B cell (primary cell): ENCODE data around the gene CDC34. TPM values are rescaled to one million over a fixed set of nuclear protein-coding genes. Genes with fewer than 3 reads are reported as not detected.

ENCODE experiments used
- ATAC-seq: fragments of 200-7000 bp; cut with Tn5 transposase; one replicate; pipeline ENCODE4 v1.10.0; 2021; ENCODE audit warnings: low read depth, mild to moderate bottlenecking, moderate number of reproducible peaks, moderate library complexity
- CTCF ChIA-PET: fragments of 350-600 bp; sonication (Branson Sonifier 250); formaldehyde crosslinking; loops from one replicate; lab custom pipeline; 2021; ENCODE audit warnings: antibody characterized with exemption, inconsistent platforms; lab: Charles Lee
- POLR2A ChIA-PET: fragments of 350-600 bp; sonication (Branson Sonifier 250); formaldehyde crosslinking; loops from one replicate; lab custom pipeline; 2021; ENCODE audit warnings: antibody characterized with exemption; lab: Charles Lee
- DNase-seq: peaks from one replicate; pipeline ENCODE4 v3.0.0; 2013
- H2AFZ ChIP-seq: 2 replicates; pipeline ENCODE4 v1.6.1; 2012; ENCODE audit warnings: mild to moderate bottlenecking, low read depth, low read length; ENCODE audit not compliant: insufficient read depth, poor library complexity, severe bottlenecking
- H3K27ac ChIP-seq, 2 donors: 1 replicate in 1 of 2; 2 replicates in 1 of 2; pipeline ENCODE4 v1.5.1; 2012 to 2013; ENCODE audit warnings: low read length in 2 of 2, mild to moderate bottlenecking in 2 of 2, moderate library complexity in 1 of 2
- H3K27me3 ChIP-seq, 4 experiments: fragments of 200-600 bp in 1 of 4; sonication (generic) in 1 of 4; replicated peaks in 1 of 4; 1 replicate in 2 of 4; 2 replicates in 2 of 4; pipeline versions ENCODE4 v1.6.1 to v1.7.0; 2013 to 2016; ENCODE audit warnings: low read length in 3 of 4, mild to moderate bottlenecking in 2 of 4, mixed read lengths in 1 of 4, moderate library complexity in 1 of 4; ENCODE audit not compliant: insufficient read depth in 4 of 4, control insufficient read depth in 3 of 4; ENCODE audit errors: control extremely low read depth in 1 of 4
- H3K36me3 ChIP-seq, 2 experiments: replicated peaks in 1 of 2; 1 replicate in 1 of 2; 2 replicates in 1 of 2; pipeline versions ENCODE4 v1.6.1 to v1.7.1; 2013; ENCODE audit warnings: low read length in 1 of 2; ENCODE audit not compliant: insufficient read depth in 2 of 2, control insufficient read depth in 1 of 2; ENCODE audit errors: control extremely low read depth in 1 of 2, extremely low read depth in 1 of 2
- H3K4me1 ChIP-seq, 2 donors: fragments of 200-600 bp in 1 of 2; sonication (generic) in 1 of 2; 1 replicate in 1 of 2; 2 replicates in 1 of 2; pipeline versions ENCODE4 v1.5.1 to v1.6.1; 2013 to 2017; ENCODE audit warnings: low read length in 2 of 2; ENCODE audit not compliant: control insufficient read depth in 2 of 2, insufficient read depth in 2 of 2
- H3K4me2 ChIP-seq: replicated peaks from 2 replicates; pipeline ENCODE3; 2012; ENCODE audit warnings: mild to moderate bottlenecking, low read depth, low read length; ENCODE audit not compliant: poor library complexity, severe bottlenecking
- H3K4me3 ChIP-seq, 5 experiments: fragments of 200-600 bp in 1 of 5; sonication (generic) in 1 of 5; 1 replicate in 3 of 5; 2 replicates in 2 of 5; pipeline versions ENCODE4 v1.5.1 to v1.7.0; 2011 to 2016; ENCODE audit warnings: low read length in 4 of 5, mild to moderate bottlenecking in 4 of 5, low read depth in 2 of 5, control low read depth in 1 of 5, moderate library complexity in 1 of 5; ENCODE audit not compliant: insufficient read depth in 1 of 5; ENCODE audit errors: control extremely low read depth in 1 of 5, extremely low read depth in 1 of 5
- H3K79me2 ChIP-seq: fragments of 200-600 bp; sonication (generic); one replicate; pipeline ENCODE4 v1.6.0; 2016; ENCODE audit warnings: low read length; ENCODE audit not compliant: control insufficient read depth, insufficient read depth
- H3K9ac ChIP-seq: fragments of 200-600 bp; sonication (generic); 2 replicates; pipeline ENCODE4 v1.6.1; 2017; ENCODE audit warnings: mild to moderate bottlenecking, low read length, moderate library complexity
- H3K9me3 ChIP-seq, 3 donors: one replicate each; pipeline versions ENCODE4 v1.6.1 to v1.7.1; 2013; ENCODE audit warnings: low read length in 2 of 3; ENCODE audit not compliant: control insufficient read depth in 2 of 3, insufficient read depth in 1 of 3; ENCODE audit errors: control extremely low read depth in 1 of 3
- H4K20me1 ChIP-seq: 2 replicates; pipeline ENCODE4 v1.6.0; 2012; ENCODE audit warnings: mild to moderate bottlenecking, low read length; ENCODE audit not compliant: insufficient read depth, control insufficient read depth, poor library complexity, severe bottlenecking
- H3K27ac Mint-ChIP-seq: one replicate; pipeline ENCODE4 v1.8.0; 2021; ENCODE audit warnings: mixed read lengths
- H3K27me3 Mint-ChIP-seq: one replicate; pipeline ENCODE4 v1.8.0; 2021; ENCODE audit warnings: mixed read lengths
- H3K4me1 Mint-ChIP-seq: one replicate; pipeline ENCODE4 v1.8.0; 2021; ENCODE audit warnings: mixed read lengths
- H3K4me3 Mint-ChIP-seq: one replicate; pipeline ENCODE4 v1.8.0; 2021; ENCODE audit warnings: mixed read lengths
- H3K9me3 Mint-ChIP-seq: one replicate; pipeline ENCODE4 v1.8.0; 2022; ENCODE audit warnings: mixed read lengths; ENCODE audit not compliant: insufficient read depth
- EZH2 ChIP-seq: IDR thresholded peaks from 2 replicates; pipeline ENCODE4 v1.6.1; 2012; ENCODE audit warnings: borderline replicate concordance, low read depth, mild to moderate bottlenecking, moderate library complexity, low read length; ENCODE audit not compliant: insufficient read depth, poor library complexity, severe bottlenecking
- WGBS: methylation state at CpG from one replicate; pipeline ENCODE4 v1.1.5; 2013; ENCODE audit warnings: missing lambda C conversion rate; ENCODE audit not compliant: insufficient coverage; 5-methylcytosine and 5-hydroxymethylcytosine counted together
- intact Hi-C: fragments of 100-400 bp; cut with micrococcal nuclease; formaldehyde crosslinking; loops from one replicate; pipeline ENCODE4 v1.10.0; 2022
- polyA plus RNA-seq: library from polyadenylated mRNA; depleted of rRNA; stranded (reverse); fragments of >200 nt; gene quantifications from 2 replicates; pipeline ENCODE4 v1.2.3, GENCODE V29; 2012
- total RNA-seq, 2 donors: library from RNA; stranded (reverse); fragments of 120-200 nt in 1 of 2; gene quantifications; 1 replicate in 1 of 2; 2 replicates in 1 of 2; pipeline versions ENCODE4 v1.2.3 to v1.2.4, GENCODE V29; 2013 to 2022
- TF ChIP-seq, protein P1 (sequence below): fragments of 200-600 bp; IDR thresholded peaks from one replicate; pipeline ENCODE4 v1.8.0; 2022; ENCODE audit warnings: antibody characterized with exemption, mild to moderate bottlenecking

The CDC34 gene
- total and polyA plus RNA-seq, 2 donors (not counting 1 experiment from before 2014, with no cell fraction given), result 26.9 to 28.4 TPM

DNA sequence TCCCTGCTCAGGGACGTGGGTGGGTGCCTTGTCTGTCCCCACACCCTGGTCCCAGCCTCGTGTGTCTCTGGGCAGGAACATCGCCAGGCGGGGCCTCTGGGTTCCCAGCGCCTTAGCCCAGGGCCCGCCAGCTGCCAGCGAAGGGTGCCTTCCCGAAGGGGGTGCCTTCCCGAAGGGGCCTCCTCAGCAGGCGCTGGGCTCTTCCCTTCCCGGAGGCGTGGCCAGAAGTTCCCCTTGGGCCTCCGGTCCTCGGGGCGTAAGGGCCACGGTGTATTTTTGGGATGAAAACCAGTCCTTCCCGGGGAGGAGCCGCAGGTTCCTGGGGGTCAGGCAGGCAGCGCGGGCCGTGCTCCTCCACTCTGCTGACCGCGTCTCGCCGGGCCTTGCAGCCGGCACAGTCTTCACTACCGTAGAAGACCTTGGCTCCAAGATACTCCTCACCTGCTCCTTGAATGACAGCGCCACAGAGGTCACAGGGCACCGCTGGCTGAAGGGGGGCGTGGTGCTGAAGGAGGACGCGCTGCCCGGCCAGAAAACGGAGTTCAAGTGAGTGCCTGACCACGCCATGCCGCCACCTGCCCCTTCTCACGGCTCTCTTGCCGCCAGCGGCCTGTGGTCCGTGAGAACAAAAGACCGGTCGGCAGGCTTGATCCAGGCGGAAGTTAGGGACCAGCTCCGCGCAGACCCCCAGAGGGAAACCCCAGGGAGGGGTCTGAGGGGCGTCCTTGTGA is 47.7 kb downstream of the CDC34 start:
- POLR2A ChIA-PET, result no interaction called here
- TF ChIP-seq EZH2, result no peak
- TF ChIP-seq, protein P1, sequence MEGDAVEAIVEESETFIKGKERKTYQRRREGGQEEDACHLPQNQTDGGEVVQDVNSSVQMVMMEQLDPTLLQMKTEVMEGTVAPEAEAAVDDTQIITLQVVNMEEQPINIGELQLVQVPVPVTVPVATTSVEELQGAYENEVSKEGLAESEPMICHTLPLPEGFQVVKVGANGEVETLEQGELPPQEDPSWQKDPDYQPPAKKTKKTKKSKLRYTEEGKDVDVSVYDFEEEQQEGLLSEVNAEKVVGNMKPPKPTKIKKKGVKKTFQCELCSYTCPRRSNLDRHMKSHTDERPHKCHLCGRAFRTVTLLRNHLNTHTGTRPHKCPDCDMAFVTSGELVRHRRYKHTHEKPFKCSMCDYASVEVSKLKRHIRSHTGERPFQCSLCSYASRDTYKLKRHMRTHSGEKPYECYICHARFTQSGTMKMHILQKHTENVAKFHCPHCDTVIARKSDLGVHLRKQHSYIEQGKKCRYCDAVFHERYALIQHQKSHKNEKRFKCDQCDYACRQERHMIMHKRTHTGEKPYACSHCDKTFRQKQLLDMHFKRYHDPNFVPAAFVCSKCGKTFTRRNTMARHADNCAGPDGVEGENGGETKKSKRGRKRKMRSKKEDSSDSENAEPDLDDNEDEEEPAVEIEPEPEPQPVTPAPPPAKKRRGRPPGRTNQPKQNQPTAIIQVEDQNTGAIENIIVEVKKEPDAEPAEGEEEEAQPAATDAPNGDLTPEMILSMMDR, result no peak

DNA sequence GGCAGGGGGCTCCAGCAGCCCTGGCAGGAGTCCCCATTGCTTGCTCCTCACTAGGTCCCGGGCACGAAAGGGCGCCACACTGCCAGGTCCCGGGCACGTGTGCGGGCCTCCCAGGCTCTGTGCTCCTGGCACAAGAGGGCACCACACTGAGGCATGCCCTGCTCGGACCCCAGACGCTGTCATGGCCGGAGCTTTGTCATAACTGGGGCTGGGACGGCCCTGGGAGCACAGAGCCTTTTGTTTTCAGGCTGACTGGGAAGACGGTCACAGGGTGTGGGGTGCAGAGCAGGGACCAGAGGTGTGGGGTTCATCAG is 48.2 kb downstream of the CDC34 start:
- no peak overlapping the region for H3K4me3 Mint-ChIP-seq
- Histone ChIP-seq H3K9me3 (no peaks in the 10 kb centered on the region), H3K36me3 (peaks cover 0 to 33% of the 10 kb centered on the region in 2 experiments), H2AFZ (no peak overlapping the region), H3K4me1 (peaks cover 5% of the 10 kb centered on the region in 2 donors), H3K4me2 (no peak overlapping the region), H3K27ac (no peak overlapping the region), H4K20me1 (peaks cover 85% of the 10 kb centered on the region), H3K79me2 (peaks cover 52% of the 10 kb centered on the region), H3K4me3 (no peak overlapping the region), H3K27me3 (peaks cover 0 to 3% (median 0%) of the 10 kb centered on the region in 4 experiments), H3K9ac (no peak overlapping the region)
- CTCF ChIA-PET, result no interaction called here
- POLR2A ChIA-PET, result no interaction called here
- DNase-seq (no peak), ATAC-seq (no peak)
- H3K27ac Mint-ChIP-seq, result no peak overlapping the region
- 94% methylated on average over 11 of the region's 11 CpGs for WGBS
- no peaks in the 10 kb centered on the region for H3K27me3 Mint-ChIP-seq
- intact Hi-C loops, result no loop called here
- peaks cover 11% of the 10 kb centered on the region for H3K4me1 Mint-ChIP-seq
- H3K9me3 Mint-ChIP-seq, result no peaks in the 10 kb centered on the region
- no peak for TF ChIP-seq EZH2
- TF ChIP-seq, protein P1, result no peak

More for the DNA sequence above, 47.7 kb downstream of the CDC34 start:
- 97% methylated on average over 43 of the region's 46 CpGs for WGBS
- Histone ChIP-seq H3K9ac (no peak overlapping the region), H3K4me3 (no peak overlapping the region), H3K27me3 (no peaks in the 10 kb centered on the region), H3K9me3 (no peaks in the 10 kb centered on the region), H4K20me1 (peaks cover 87% of the 10 kb centered on the region), H3K27ac (no peak overlapping the region), H3K4me2 (no peak overlapping the region), H2AFZ (no peak overlapping the region), H3K36me3 (peaks cover 0 to 33% of the 10 kb centered on the region in 2 experiments), H3K4me1 (peaks cover 10 to 11% of the 10 kb centered on the region in 2 donors), H3K79me2 (peaks cover 57% of the 10 kb centered on the region)
- Mint-ChIP-seq H3K27me3 (no peaks in the 10 kb centered on the region), H3K4me3 (no peak overlapping the region), H3K9me3 (no peaks in the 10 kb centered on the region), H3K27ac (no peak overlapping the region), H3K4me1 (peaks cover 17% of the 10 kb centered on the region)
- DNase-seq (peak; percentile 24), ATAC-seq (no peak)
- intact Hi-C loops, result no loop called here
- CTCF ChIA-PET, result no interaction called here
